Esophagus muscularis mucosa (tissue), 4 donors: ENCODE measurements around the gene BCHE. TPM values are rescaled to one million over a fixed set of nuclear protein-coding genes. Genes with fewer than 3 reads are reported as not detected.

Experiments used
- DNase-seq: peaks from one replicate; pipeline ENCODE4 v3.0.0-alpha.2; 2017; ENCODE audit errors: extremely low spot score
- H3K27ac ChIP-seq, 4 donors: fragments of 200-600 bp; sonication (generic); replicated peaks in 1 of 4; 1 replicate in 3 of 4; 2 replicates in 1 of 4; pipeline ENCODE4 v1.5.1; 2016 to 2019; ENCODE audit warnings: mild to moderate bottlenecking in 1 of 4
- H3K27me3 ChIP-seq, 4 donors: fragments of 200-600 bp; sonication (generic); one replicate each; pipeline versions ENCODE4 v1.5.1 to v1.6.0; 2016 to 2019
- H3K36me3 ChIP-seq, 4 donors: fragments of 200-600 bp; sonication (generic); one replicate each; pipeline ENCODE4 v1.5.1; 2016 to 2019
- H3K4me1 ChIP-seq, 4 donors: fragments of 200-600 bp; sonication (generic); one replicate each; pipeline ENCODE4 v1.5.1; 2016 to 2019
- H3K4me3 ChIP-seq, 4 donors: fragments of 200-600 bp; sonication (generic); 1 replicate in 2 of 4; 2 replicates in 2 of 4; pipeline ENCODE4 v1.5.1; 2016 to 2019; ENCODE audit warnings: mild to moderate bottlenecking in 4 of 4, moderate library complexity in 1 of 4
- H3K9me3 ChIP-seq, 4 donors: fragments of 200-600 bp; sonication (generic); 1 replicate in 3 of 4; 2 replicates in 1 of 4; pipeline ENCODE4 v1.5.1; 2016 to 2019
- CTCF ChIP-seq, 3 experiments: fragments of 200-600 bp in 2 of 3; fragments of 450-650 bp in 1 of 3; sonication (generic) in 2 of 3; IDR thresholded peaks; one replicate each; pipeline ENCODE4 v1.5.1; 2017 to 2019; ENCODE audit warnings: antibody characterized with exemption in 3 of 3, mild to moderate bottlenecking in 2 of 3, moderate library complexity in 1 of 3
- EP300 ChIP-seq: sonication (generic); formaldehyde crosslinking; IDR thresholded peaks from one replicate; pipeline ENCODE4 v1.6.1; 2017; ENCODE audit warnings: antibody characterized with exemption
- POLR2A ChIP-seq: fragments of 450-650 bp; IDR thresholded peaks from one replicate; pipeline ENCODE4 v1.6.1; 2017; ENCODE audit warnings: antibody characterized with exemption, moderate library complexity, mild to moderate bottlenecking, low read depth
- POLR2AphosphoS5 ChIP-seq, 2 donors: sonication (generic); formaldehyde crosslinking; IDR thresholded peaks; one replicate each; pipeline ENCODE4 v1.6.1; 2017; ENCODE audit warnings: antibody characterized with exemption in 2 of 2
- WGBS: methylation state at CpG from one replicate; pipeline ENCODE4 v1.1.5; 2018; 5-methylcytosine and 5-hydroxymethylcytosine counted together
- intact Hi-C: fragments of 100-400 bp; cut with DNase I; formaldehyde crosslinking; loops from one replicate; pipeline ENCODE4 v1.15.1; 2023
- total RNA-seq, 4 donors: library from RNA; depleted of rRNA; stranded (reverse); fragments of >200 nt; gene quantifications; one replicate each; pipeline versions ENCODE4 v1.1.0 to v1.2.1, GENCODE V29; 2016

BCHE gene
- 10 to 100 TPM; 46.6 to 71.8 (median 49.0) TPM for total RNA-seq

GRCh38 chr3:165837058-165837525 lies at the start of gene BCHE:
TSS of gene BCHE (minus strand) at chr3:165837423. CDS start at chr3:165831033, 6,390 bp downstream.
- intact Hi-C loops, result loop anchor here (10.0 kb wide), 1 partner anchor 482 kb away; no protein-coding TSS in a partner anchor
- H3K27ac ChIP-seq, result peak within 1 kb of the TSS; percentile 64 to 68 (median 65)
- peak within 1 kb of the TSS; percentile 38 to 61 (median 56) for H3K4me3 ChIP-seq
- H3K27me3 ChIP-seq, result no peaks in the 10 kb centered on the region
- H3K4me1 ChIP-seq, result peaks cover 0 to 11% (median 9%) of the 10 kb centered on the region in 4 donors
- TF ChIP-seq CTCF (IDR thresholded peaks at IDR 0.05) (no peak), POLR2AphosphoS5 (IDR thresholded peaks at IDR 0.05) (peak; percentile 57 to 80), EP300 (no peak)
- DNase-seq, result no peak
- 10% methylated on average over 6 of the region's 6 CpGs for whole genome bisulfite sequencing
- no peaks in the 10 kb centered on the region for H3K36me3 ChIP-seq
- no peaks in the 10 kb centered on the region for H3K9me3 ChIP-seq

GRCh38 chr3:165885558-165886270 lies 48.5 kb upstream of the BCHE start:
- no peaks in the 10 kb centered on the region for H3K9me3 ChIP-seq
- DNase-seq, result no peak
- intact Hi-C loops, result no loop called here
- H3K4me1 ChIP-seq, result no peaks in the 10 kb centered on the region
- WGBS, result 93% methylated on average over 5 of the region's 5 CpGs
- H3K27ac ChIP-seq, result no peak overlapping the region
- H3K4me3 ChIP-seq, result no peak overlapping the region
- H3K36me3 ChIP-seq, result no peaks in the 10 kb centered on the region
- TF ChIP-seq EP300 (no peak), POLR2AphosphoS5 (IDR thresholded peaks at IDR 0.05) (no peak), POLR2A (no peak), CTCF (IDR thresholded peaks at IDR 0.05) (no peak)
- H3K27me3 ChIP-seq, result no peaks in the 10 kb centered on the region

- H3K4me3 ChIP-seq, result no peak overlapping the region
- intact Hi-C loops, result no loop called here
- TF ChIP-seq CTCF (IDR thresholded peaks at IDR 0.05), result no peak
- TF ChIP-seq EP300, result no peak
- TF ChIP-seq POLR2A, result no peak
- no peak for TF ChIP-seq POLR2AphosphoS5 (IDR thresholded peaks at IDR 0.05)
Measured at GRCh38 chr3:165884518-165884917, 47.3 kb upstream of the BCHE start.

GRCh38 chr3:165883863-165884478 lies 46.7 kb upstream of the BCHE start:
- H3K4me3 ChIP-seq, result peak overlapping the region in 3 of 4 donors; percentile 1 to 38 (median 21)
- no peaks in the 10 kb centered on the region for H3K27me3 ChIP-seq
- H3K36me3 ChIP-seq, result no peaks in the 10 kb centered on the region
- no peak for TF ChIP-seq POLR2A
- no peak for TF ChIP-seq EP300
- no peak for TF ChIP-seq POLR2AphosphoS5 (IDR thresholded peaks at IDR 0.05)
- no peak for TF ChIP-seq CTCF (IDR thresholded peaks at IDR 0.05)
- H3K27ac ChIP-seq, result no peak overlapping the region
- intact Hi-C loops, result no loop called here
- no peaks in the 10 kb centered on the region for H3K4me1 ChIP-seq
- no peak for DNase-seq
- 77% methylated on average over 8 of the region's 8 CpGs for WGBS
- H3K9me3 ChIP-seq, result no peaks in the 10 kb centered on the region

More at GRCh38 chr3:165884518-165884917, 47.3 kb upstream of the BCHE start:
- no peaks in the 10 kb centered on the region for H3K4me1 ChIP-seq
- H3K36me3 ChIP-seq, result no peaks in the 10 kb centered on the region
- no peaks in the 10 kb centered on the region for H3K9me3 ChIP-seq
- H3K27ac ChIP-seq, result no peak overlapping the region
- no peaks in the 10 kb centered on the region for H3K27me3 ChIP-seq
- no peak for DNase-seq
